ENCODE data around the gene ALPK3. TPM values are rescaled to one million over a fixed set of nuclear protein-coding genes. Genes with fewer than 3 reads are reported as not detected.

The ALPK3 gene
- total RNA-seq, 4 donors from 2014 or later, result 0.42 to 7.5 (median 1.1) TPM

- no peak for DNase-seq (ENCODE audit: low spot score in 2 of 2)
- H3K4me3 ChIP-seq, result no peak overlapping the region
- H3K27me3 ChIP-seq, result no peaks in the 10 kb centered on the region
- TF ChIP-seq EP300 (IDR thresholded peaks at IDR 0.05) (no peak), POLR2AphosphoS5 (IDR thresholded peaks at IDR 0.05) (no peak), POLR2A (IDR thresholded peaks at IDR 0.05) (no peak), CTCF (IDR thresholded peaks at IDR 0.05) (no peak)
- H3K27ac ChIP-seq, result no peak overlapping the region
- WGBS, result 62% methylated on average over 11 of the region's 13 CpGs
- no peaks in the 10 kb centered on the region for H3K9me3 ChIP-seq
- H3K36me3 ChIP-seq, result no peaks in the 10 kb centered on the region
- H3K4me1 ChIP-seq, result peaks cover 13% of the 10 kb centered on the region
Measured at GRCh38 chr15:84863565-84864443, 46.6 kb downstream of the ALPK3 start.

- no peak for DNase-seq (ENCODE audit: low spot score in 2 of 2)
- H3K9me3 ChIP-seq, result no peaks in the 10 kb centered on the region
- TF ChIP-seq POLR2AphosphoS5 (IDR thresholded peaks at IDR 0.05) (no peak), CTCF (IDR thresholded peaks at IDR 0.05) (no peak), POLR2A (IDR thresholded peaks at IDR 0.05) (no peak), EP300 (IDR thresholded peaks at IDR 0.05) (no peak)
- no peaks in the 10 kb centered on the region for H3K36me3 ChIP-seq
- H3K27me3 ChIP-seq, result no peaks in the 10 kb centered on the region
- 60% methylated on average over 7 of the region's 7 CpGs for WGBS
- H3K4me3 ChIP-seq, result no peak overlapping the region
- H3K4me1 ChIP-seq, result peaks cover 7% of the 10 kb centered on the region
- no peak overlapping the region for H3K27ac ChIP-seq
Measured at GRCh38 chr15:84864444-84864795, 47.3 kb downstream of the ALPK3 start.

DNA sequence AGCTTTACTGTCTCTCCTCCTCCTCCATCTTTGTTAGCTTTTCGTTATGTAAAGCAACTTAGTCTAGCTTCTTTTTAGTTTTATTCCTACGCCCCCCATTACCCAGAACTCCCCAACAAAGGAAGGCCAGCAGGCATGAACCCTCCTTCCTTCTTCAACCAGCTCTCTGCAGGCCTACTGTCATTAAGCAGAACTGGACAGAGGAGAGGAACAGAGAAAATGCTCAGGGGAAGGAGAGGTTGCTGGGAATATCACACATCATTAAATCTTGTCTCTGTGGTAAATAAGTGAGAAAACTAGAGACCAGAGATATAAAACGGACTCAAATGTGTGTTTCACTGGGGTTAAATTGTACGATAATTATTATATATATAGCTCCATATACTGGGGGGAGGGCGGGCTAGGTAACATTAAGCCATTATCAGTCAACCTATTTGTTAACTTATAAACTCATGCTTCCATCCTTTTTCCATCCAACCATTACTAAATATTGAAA is 48.0 kb downstream of the ALPK3 start:
- Histone ChIP-seq H3K36me3 (no peaks in the 10 kb centered on the region), H3K27me3 (no peaks in the 10 kb centered on the region), H3K4me1 (no peaks in the 10 kb centered on the region), H3K27ac (no peak overlapping the region), H3K9me3 (no peaks in the 10 kb centered on the region), H3K4me3 (no peak overlapping the region)
- 90% methylated on average over 5 of the region's 5 CpGs for WGBS
- TF ChIP-seq EP300 (IDR thresholded peaks at IDR 0.05), result no peak
- DNase-seq (ENCODE audit: low spot score in 2 of 2), result no peak

- H3K36me3 ChIP-seq, result no peaks in the 10 kb centered on the region
- TF ChIP-seq POLR2AphosphoS5 (IDR thresholded peaks at IDR 0.05), result no peak
- no peak for TF ChIP-seq EP300 (IDR thresholded peaks at IDR 0.05)
- no peak for TF ChIP-seq CTCF (IDR thresholded peaks at IDR 0.05)
- no peak for TF ChIP-seq POLR2A (IDR thresholded peaks at IDR 0.05)
- H3K27ac ChIP-seq, result no peak overlapping the region
- no peaks in the 10 kb centered on the region for H3K27me3 ChIP-seq
- H3K9me3 ChIP-seq, result no peaks in the 10 kb centered on the region
- WGBS, result 90% methylated on average over 6 of the region's 12 CpGs
- no peak for DNase-seq (ENCODE audit: low spot score in 2 of 2)
- H3K4me1 ChIP-seq, result no peaks in the 10 kb centered on the region
- H3K4me3 ChIP-seq, result no peak overlapping the region
Measured at GRCh38 chr15:84868037-84868880, 51.1 kb downstream of the ALPK3 start.

DNA sequence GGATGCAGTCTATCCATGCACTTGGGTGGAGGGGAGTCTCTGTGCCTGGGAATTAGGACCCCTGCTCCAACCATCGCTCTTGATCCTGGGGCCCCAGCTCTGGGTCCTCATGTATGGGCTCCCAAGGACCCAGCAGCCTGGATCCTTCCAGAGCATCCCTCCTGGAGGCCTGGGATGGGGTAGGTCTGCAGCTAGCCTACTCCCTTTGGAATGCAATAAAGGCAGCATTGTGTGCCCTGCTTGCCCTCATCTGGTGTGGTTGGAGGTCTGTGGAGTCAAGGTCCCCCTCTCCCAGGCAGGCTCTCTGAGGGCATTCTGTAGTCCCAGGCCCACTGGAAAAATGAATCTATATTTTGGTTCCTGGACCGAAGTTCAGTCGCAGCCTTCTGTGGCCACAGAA is 52.4 kb downstream of the ALPK3 start:
- Histone ChIP-seq H3K36me3 (no peaks in the 10 kb centered on the region), H3K4me3 (no peak overlapping the region), H3K4me1 (no peaks in the 10 kb centered on the region), H3K9me3 (no peaks in the 10 kb centered on the region), H3K27ac (no peak overlapping the region), H3K27me3 (no peaks in the 10 kb centered on the region)
- DNase-seq (ENCODE audit: low spot score in 2 of 2), result no peak
- 100% methylated on average over 2 of the region's 3 CpGs for WGBS
- TF ChIP-seq CTCF (IDR thresholded peaks at IDR 0.05), result no peak
- TF ChIP-seq POLR2AphosphoS5 (IDR thresholded peaks at IDR 0.05), result no peak
- TF ChIP-seq EP300 (IDR thresholded peaks at IDR 0.05), result no peak
- TF ChIP-seq POLR2A (IDR thresholded peaks at IDR 0.05), result no peak

Measured in suprapubic skin (tissue), 4 donors.